ENCODE results near the gene ATRNL1. TPM values are rescaled to one million over a fixed set of nuclear protein-coding genes. Genes with fewer than 3 reads are reported as not detected.

ATRNL1 gene
- total RNA-seq, 1 experiment from 2014 or later: 8.8 TPM

- Mint-ChIP-seq H3K4me3 (ENCODE audit: low read depth, unreplicated experiment) (no peak overlapping the region), H3K27me3 (ENCODE audit: unreplicated experiment) (peaks cover 6% of the 10 kb centered on the region), H3K9me3 (ENCODE audit: low read depth, unreplicated experiment) (no peaks in the 10 kb centered on the region), H3K36me3 (ENCODE audit: insufficient read depth, unreplicated experiment) (no peaks in the 10 kb centered on the region), H3K4me1 (ENCODE audit: low read depth, unreplicated experiment) (no peaks in the 10 kb centered on the region), H3K27ac (ENCODE audit: unreplicated experiment) (no peak overlapping the region)
- intact Hi-C loops (cut with micrococcal nuclease; ENCODE audit: unreplicated experiment): no loop called here
- no peak for DNase-seq
- CTCF ChIA-PET: no interaction called here
- BruUV-seq (replicated peaks): no TSS peak
- no peak for TF ChIP-seq CTCF (IDR thresholded peaks at IDR 0.05; ENCODE audit: unreplicated experiment)
These were observed 37.0 kb upstream of the ATRNL1 start for GRCh38 chr10:115056186-115056585.

GRCh38 chr10:115059301-115059898 is 33.8 kb upstream of the ATRNL1 start:
- CTCF ChIA-PET: no interaction called here
- intact Hi-C loops (cut with micrococcal nuclease; ENCODE audit: unreplicated experiment): no loop called here
- H3K36me3 Mint-ChIP-seq (ENCODE audit: insufficient read depth, unreplicated experiment): no peaks in the 10 kb centered on the region
- no TSS peak for BruUV-seq (replicated peaks)
- no peaks in the 10 kb centered on the region for H3K4me1 Mint-ChIP-seq (ENCODE audit: low read depth, unreplicated experiment)
- no peaks in the 10 kb centered on the region for H3K9me3 Mint-ChIP-seq (ENCODE audit: low read depth, unreplicated experiment)
- DNase-seq: no peak
- no peak for TF ChIP-seq CTCF (IDR thresholded peaks at IDR 0.05; ENCODE audit: unreplicated experiment)
- no peak overlapping the region for H3K4me3 Mint-ChIP-seq (ENCODE audit: low read depth, unreplicated experiment)
- peaks cover 19% of the 10 kb centered on the region for H3K27me3 Mint-ChIP-seq (ENCODE audit: unreplicated experiment)
- no peak overlapping the region for H3K27ac Mint-ChIP-seq (ENCODE audit: unreplicated experiment)

DNA sequence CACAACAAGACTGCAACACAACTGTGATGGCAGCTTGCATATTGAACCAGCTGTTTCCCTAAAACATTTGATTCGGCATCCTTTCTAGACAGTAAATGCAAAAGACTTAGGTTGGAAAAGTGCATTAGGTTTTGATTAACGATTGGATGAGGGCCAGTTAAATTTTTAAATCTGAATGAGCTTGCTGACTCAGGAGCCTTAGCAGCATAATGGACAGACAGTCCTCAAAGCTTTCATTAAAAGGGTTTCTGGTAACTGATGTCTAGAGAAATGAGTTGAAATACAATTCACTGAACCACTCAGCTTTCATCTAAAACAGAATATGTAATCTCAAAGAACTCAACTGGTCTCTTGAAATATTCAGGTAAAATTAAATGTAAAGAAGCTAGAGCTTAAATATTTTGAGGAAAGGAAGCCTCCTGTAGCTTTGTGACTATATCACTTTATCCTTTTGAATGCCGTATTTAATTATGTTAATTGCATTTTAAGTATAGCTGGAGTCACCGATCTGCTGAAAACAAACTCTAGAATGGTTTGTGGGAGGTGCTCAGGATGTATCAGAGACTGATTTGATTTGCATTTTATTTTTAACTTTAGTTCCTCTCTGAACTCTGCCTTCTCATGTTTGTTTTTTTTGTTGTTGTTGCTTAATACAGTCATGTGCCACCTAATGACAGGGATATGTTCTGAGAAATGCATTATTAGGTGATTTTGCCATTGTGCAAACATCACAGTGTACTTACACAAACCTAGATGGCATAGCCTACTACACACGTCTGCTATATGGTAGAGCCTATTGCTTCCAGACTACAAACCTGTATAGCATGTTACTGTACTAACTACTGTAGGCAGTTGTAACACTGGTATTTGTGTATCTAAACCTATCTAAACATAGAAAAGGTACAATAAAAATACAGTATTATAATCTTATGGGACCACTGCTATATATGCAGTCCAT is 29.2 kb upstream of the ATRNL1 start:
- peaks cover 8% of the 10 kb centered on the region for H3K4me1 Mint-ChIP-seq (ENCODE audit: low read depth, unreplicated experiment)
- CTCF ChIA-PET: no interaction called here
- H3K9me3 Mint-ChIP-seq (ENCODE audit: low read depth, unreplicated experiment): no peaks in the 10 kb centered on the region
- intact Hi-C loops (cut with micrococcal nuclease; ENCODE audit: unreplicated experiment): no loop called here
- TF ChIP-seq CTCF (IDR thresholded peaks at IDR 0.05; ENCODE audit: unreplicated experiment): no peak
- H3K27me3 Mint-ChIP-seq (ENCODE audit: unreplicated experiment): peaks cover 33% of the 10 kb centered on the region
- no peaks in the 10 kb centered on the region for H3K36me3 Mint-ChIP-seq (ENCODE audit: insufficient read depth, unreplicated experiment)
- no peak overlapping the region for H3K4me3 Mint-ChIP-seq (ENCODE audit: low read depth, unreplicated experiment)
- no TSS peak for BruUV-seq (replicated peaks)
- H3K27ac Mint-ChIP-seq (ENCODE audit: unreplicated experiment): no peak overlapping the region
- no peak for DNase-seq

GRCh38 chr10:115065801-115066200 is 27.4 kb upstream of the ATRNL1 start:
- no TSS peak for BruUV-seq (replicated peaks)
- TF ChIP-seq CTCF (IDR thresholded peaks at IDR 0.05; ENCODE audit: unreplicated experiment): no peak
- CTCF ChIA-PET: no interaction called here
- H3K27me3 Mint-ChIP-seq (ENCODE audit: unreplicated experiment): peaks cover 31% of the 10 kb centered on the region
- intact Hi-C loops (cut with micrococcal nuclease; ENCODE audit: unreplicated experiment): no loop called here
- H3K4me1 Mint-ChIP-seq (ENCODE audit: low read depth, unreplicated experiment): peaks cover 8% of the 10 kb centered on the region
- DNase-seq: no peak
- H3K4me3 Mint-ChIP-seq (ENCODE audit: low read depth, unreplicated experiment): no peak overlapping the region
- no peak overlapping the region for H3K27ac Mint-ChIP-seq (ENCODE audit: unreplicated experiment)
- H3K9me3 Mint-ChIP-seq (ENCODE audit: low read depth, unreplicated experiment): no peaks in the 10 kb centered on the region
- no peaks in the 10 kb centered on the region for H3K36me3 Mint-ChIP-seq (ENCODE audit: insufficient read depth, unreplicated experiment)

All from Calu3 (cell line).